K562 (cell line): ENCODE data around the gene SLC35G6. TPM values are rescaled to one million over a fixed set of nuclear protein-coding genes. Genes with fewer than 3 reads are reported as not detected.

Experiments
- ELK3 ChIP-seq: fragments of 450-650 bp; formaldehyde crosslinking; IDR thresholded peaks from 2 replicates; pipeline ENCODE4 v1.4.0; 2020; ENCODE audit warnings: mild to moderate bottlenecking
- POLR2AphosphoS5 ChIP-seq: IDR thresholded peaks from 2 replicates; pipeline ENCODE4 v1.6.1; 2011; ENCODE audit warnings: mild to moderate bottlenecking, low read depth, low read length, moderate library complexity; ENCODE audit not compliant: control insufficient read depth, insufficient read depth
- REST ChIP-seq, 2 experiments: fragments of 450-650 bp; formaldehyde crosslinking in 1 of 2; IDR thresholded peaks; 2 replicates each; pipeline versions ENCODE4 v1.4.0 to v1.6.1; 2014 to 2020; ENCODE audit warnings: mild to moderate bottlenecking in 2 of 2, borderline replicate concordance in 1 of 2, low read depth in 1 of 2
- XRCC4 ChIP-seq: IDR thresholded peaks from one replicate; pipeline ENCODE4 v1.6.1; 2011; ENCODE audit not compliant: insufficient read depth, insufficient read length; ENCODE audit errors: extremely low read depth
- ZNF407 ChIP-seq: fragments of 450-650 bp; IDR thresholded peaks from 2 replicates; pipeline ENCODE4 v1.6.1; 2016; ENCODE audit warnings: low read depth
- polyA plus RNA-seq, 8 experiments: library from polyadenylated mRNA; depleted of rRNA in 4 of 8; stranded (reverse) in 5 of 8; unstranded in 3 of 8; fragments of >200 nt; fragmentation: Nextera tagmentation in 2 of 8; fragmentation: Illumina TruSeq in 1 of 8; extraction: Ambion mirVana in 2 of 8; extraction: Trizol in 1 of 8; gene quantifications; 2 replicates each; pipeline versions ENCODE4 v1.2.1 to v1.2.3, GENCODE V29; 2011 to 2014; ENCODE audit warnings: inconsistent platforms in 1 of 8, missing spikeins in 1 of 8
- total RNA-seq, 7 experiments: library from RNA; depleted of rRNA in 6 of 7; stranded (reverse); fragments of >200 nt in 6 of 7; fragmentation: Illumina TruSeq in 2 of 7; extraction: Trizol in 2 of 7; gene quantifications; 2 replicates each; pipeline versions ENCODE4 v1.2.1 to v1.2.3, GENCODE V29; 2011 to 2021; ENCODE audit warnings: low replicate concordance in 1 of 7
- TF ChIP-seq, protein P1 (sequence below): fragments of 250-450 bp; sonication (Bioruptor Pico); IDR thresholded peaks from 2 replicates; pipeline ENCODE4 v1.9.0; 2021; ENCODE audit warnings: mild to moderate bottlenecking, inconsistent platforms

The SLC35G6 gene
- total and polyA plus RNA-seq, 9 of the 15 experiments (the other 6 are each of a cell fraction or from before 2014, with no cell fraction given) = not detected

- TF ChIP-seq REST (IDR thresholded peaks at IDR 0.05; ENCODE audit: borderline replicate concordance) = peak; percentile 45; the same call in 1 of the 2 replicates
- no peak for TF ChIP-seq REST (CRISPR knock-in tag; IDR thresholded peaks at IDR 0.05; ENCODE audit: low read depth)
- TF ChIP-seq, protein P1, sequence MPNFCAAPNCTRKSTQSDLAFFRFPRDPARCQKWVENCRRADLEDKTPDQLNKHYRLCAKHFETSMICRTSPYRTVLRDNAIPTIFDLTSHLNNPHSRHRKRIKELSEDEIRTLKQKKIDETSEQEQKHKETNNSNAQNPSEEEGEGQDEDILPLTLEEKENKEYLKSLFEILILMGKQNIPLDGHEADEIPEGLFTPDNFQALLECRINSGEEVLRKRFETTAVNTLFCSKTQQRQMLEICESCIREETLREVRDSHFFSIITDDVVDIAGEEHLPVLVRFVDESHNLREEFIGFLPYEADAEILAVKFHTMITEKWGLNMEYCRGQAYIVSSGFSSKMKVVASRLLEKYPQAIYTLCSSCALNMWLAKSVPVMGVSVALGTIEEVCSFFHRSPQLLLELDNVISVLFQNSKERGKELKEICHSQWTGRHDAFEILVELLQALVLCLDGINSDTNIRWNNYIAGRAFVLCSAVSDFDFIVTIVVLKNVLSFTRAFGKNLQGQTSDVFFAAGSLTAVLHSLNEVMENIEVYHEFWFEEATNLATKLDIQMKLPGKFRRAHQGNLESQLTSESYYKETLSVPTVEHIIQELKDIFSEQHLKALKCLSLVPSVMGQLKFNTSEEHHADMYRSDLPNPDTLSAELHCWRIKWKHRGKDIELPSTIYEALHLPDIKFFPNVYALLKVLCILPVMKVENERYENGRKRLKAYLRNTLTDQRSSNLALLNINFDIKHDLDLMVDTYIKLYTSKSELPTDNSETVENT = no peak
- no peak for TF ChIP-seq XRCC4
- TF ChIP-seq POLR2AphosphoS5 = no peak
- no peak for TF ChIP-seq ZNF407
- TF ChIP-seq ELK3 (CRISPR knock-in tag) = no peak
These were observed 3.7 kb downstream of the SLC35G6 start (continued) for GRCh38 chr17:7484919-7485377.
